Measurements from ENCODE around the gene FREY1. TPM values are rescaled to one million over a fixed set of nuclear protein-coding genes. Genes with fewer than 3 reads are reported as not detected.

FREY1 gene
- total and polyA plus RNA-seq, 2 of the 4 experiments (the other 2 are of a cell fraction): 0.21 TPM; not detected in 1

DNA sequence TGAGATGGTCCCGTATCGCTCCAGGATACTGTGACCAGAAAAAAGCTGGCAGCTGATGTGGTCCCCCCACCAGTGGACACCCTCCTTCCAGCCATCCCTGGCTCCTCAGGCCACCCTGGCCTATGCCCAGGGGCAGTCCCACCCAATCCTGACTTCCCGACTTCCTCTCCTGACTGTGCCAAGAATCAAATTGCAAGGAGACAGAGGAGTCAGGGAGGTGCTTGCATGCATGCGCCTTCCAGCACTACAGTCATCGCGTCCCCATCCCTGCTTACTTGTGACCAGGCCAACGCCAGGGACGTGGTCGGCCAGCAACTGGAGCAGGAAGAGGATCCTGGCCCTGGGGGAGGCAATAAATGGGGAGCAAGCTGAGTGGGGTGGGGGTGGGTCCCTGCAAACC is 3.6 kb upstream of the FREY1 start:
- Histone ChIP-seq H3K56ac (ENCODE audit: extremely low read depth, insufficient read depth, low read length) (no peak overlapping the region), H3K18ac (ENCODE audit: low read depth, low read length) (no peak overlapping the region), H3K9ac (ENCODE audit: low read depth, low read length) (no peak overlapping the region), H4K8ac (ENCODE audit: low read depth in 2 of 2, low read length in 2 of 2) (no peak overlapping the region), H2AK5ac (ENCODE audit: low read depth, low read length) (no peak overlapping the region), H3K23ac (ENCODE audit: low read depth, low read length) (no peak overlapping the region), H3K36me3 (ENCODE audit: control insufficient read depth, insufficient read depth, low read length) (peaks cover 29% of the 10 kb centered on the region), H2BK15ac (ENCODE audit: low read depth, low read length) (no peak overlapping the region), H4K91ac (ENCODE audit: insufficient read depth, low read depth, low read length) (no peak overlapping the region), H2BK120ac (ENCODE audit: low read depth, low read length) (no peak overlapping the region), H2AK9ac (replicated peaks; ENCODE audit: low read depth, low read length, poor library complexity) (no peak overlapping the region), H4K20me1 (ENCODE audit: insufficient read depth, low read length) (0 out of 2 replicates have a peak, but pooled peaks cover 4% of the 10 kb centered on the region), H2BK20ac (ENCODE audit: low read depth, low read length) (no peak overlapping the region), H3K14ac (replicated peaks; ENCODE audit: low read depth, low read length) (no peak overlapping the region), H3K4me3 (ENCODE audit: insufficient read depth, low read depth, low read length) (no peak overlapping the region), H3K27ac (ENCODE audit: insufficient read depth, low read length) (no peak overlapping the region), H2BK5ac (ENCODE audit: low read depth, low read length, poor library complexity, severe bottlenecking) (no peak overlapping the region), H3K4ac (ENCODE audit: low read depth, low read length) (no peak overlapping the region), H4K5ac (ENCODE audit: low read depth, low read length) (no peak overlapping the region), H2AFZ (replicated peaks; ENCODE audit: low read length, poor library complexity) (no peak overlapping the region), H3K79me1 (ENCODE audit: low read depth in 1 of 2, low read length in 2 of 2) (peaks cover 2 to 13% of the 10 kb centered on the region in 2 experiments; a peak in 2 of 4 replicates), H3K4me2 (ENCODE audit: low read depth, low read length) (no peak overlapping the region), H3K27me3 (ENCODE audit: control insufficient read depth, insufficient read depth, low read length) (no peaks in the 10 kb centered on the region), H3K9me3 (ENCODE audit: control insufficient read depth, insufficient read depth, low read length) (no peaks in the 10 kb centered on the region), H3K9me1 (ENCODE audit: insufficient read depth, low read length) (no peaks in the 10 kb centered on the region), H3K4me1 (ENCODE audit: control insufficient read depth, insufficient read depth, low read length) (no peaks in the 10 kb centered on the region)
- intact Hi-C loops (cut with micrococcal nuclease) (no loop called here), in situ Hi-C loops (cut with MboI; ENCODE audit: low sequenced_read_pairs) (no loop called here), dilution Hi-C loops (cut with HindIII; ENCODE audit: low sequenced_read_pairs, unreplicated experiment) (no loop called here)
- POLR2A ChIA-PET (ENCODE audit: unreplicated experiment): no interaction called here
- DNase-seq (no peak), ATAC-seq (ENCODE audit: low read depth) (no peak)
- CTCF ChIA-PET: no interaction called here
- 100% methylated on average over 1 of the region's 9 CpGs; no CpG with 5 or more reads in 1 of the 2 experiments for WGBS, 2 experiments (ENCODE audit: extremely low coverage in 2 of 2, insufficient read length in 1 of 2)
- BruUV-seq (replicated peaks): no TSS peak
- TF ChIP-seq ELK1 (IDR thresholded peaks at IDR 0.05; ENCODE audit: borderline replicate concordance, low read depth, low read length) (no peak), CHD1 (IDR thresholded peaks at IDR 0.05; ENCODE audit: low read depth, low read length) (no peak), MAFK (IDR thresholded peaks at IDR 0.05; ENCODE audit: low read depth, low read length) (no peak), RCOR1 (IDR thresholded peaks at IDR 0.05; ENCODE audit: insufficient replicate concordance, low read length) (no peak), NFE2L2 (IDR thresholded peaks at IDR 0.05; ENCODE audit: low read depth, low read length) (no peak), MAZ (IDR thresholded peaks at IDR 0.05; ENCODE audit: borderline replicate concordance, low read depth, low read length) (no peak), FOS (IDR thresholded peaks at IDR 0.05; ENCODE audit: low read depth, low read length) (no peak), BHLHE40 (IDR thresholded peaks at IDR 0.05; ENCODE audit: low read depth, low read length) (no peak), USF2 (IDR thresholded peaks at IDR 0.05; ENCODE audit: low read depth, low read length) (no peak), SMC3 (IDR thresholded peaks at IDR 0.05; ENCODE audit: low read depth, low read length) (no peak)
